ENCODE data around the gene LIM2.
"Not testable (repeated sequence)": the region's sequence is repeated elsewhere in the genome, so short reads cannot be mapped to it uniquely, and the experiment has no call there.

The LIM2 gene, protein sequence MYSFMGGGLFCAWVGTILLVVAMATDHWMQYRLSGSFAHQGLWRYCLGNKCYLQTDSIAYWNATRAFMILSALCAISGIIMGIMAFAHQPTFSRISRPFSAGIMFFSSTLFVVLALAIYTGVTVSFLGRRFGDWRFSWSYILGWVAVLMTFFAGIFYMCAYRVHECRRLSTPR

GRCh38 chr19:51387924-51388389, at the start of gene LIM2:
LIM2 (minus strand) TSS chr19:51387974; CDS start chr19:51387443, 531 bp downstream.
- DNase-seq (ENCODE audit: low read depth in 3 of 3), result no peak

GRCh38 chr19:51434456-51434855, 46.7 kb upstream of the LIM2 start:
- no peak for DNase-seq (ENCODE audit: low read depth in 3 of 3)

DNA sequence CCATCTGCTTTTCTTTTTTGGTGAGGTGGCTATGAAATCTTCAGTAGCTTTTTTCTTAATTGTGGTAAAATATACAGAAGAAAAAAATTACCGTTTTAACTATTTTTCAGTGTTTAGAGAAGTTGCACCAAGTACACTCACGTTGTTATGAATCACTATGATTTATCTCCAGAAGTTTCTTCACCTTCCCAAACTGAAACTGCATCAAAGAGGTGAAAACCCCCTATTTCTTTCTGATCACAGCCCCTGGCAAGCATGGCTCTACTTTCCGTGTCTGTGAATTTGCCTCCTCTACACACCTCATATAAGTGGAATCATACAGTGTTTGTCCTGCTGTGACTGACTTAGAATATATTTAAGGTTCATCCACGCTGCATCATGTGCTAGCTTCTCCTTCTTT, 45.3 kb upstream of the LIM2 start:
- no peak for DNase-seq (ENCODE audit: low read depth in 3 of 3)

DNA sequence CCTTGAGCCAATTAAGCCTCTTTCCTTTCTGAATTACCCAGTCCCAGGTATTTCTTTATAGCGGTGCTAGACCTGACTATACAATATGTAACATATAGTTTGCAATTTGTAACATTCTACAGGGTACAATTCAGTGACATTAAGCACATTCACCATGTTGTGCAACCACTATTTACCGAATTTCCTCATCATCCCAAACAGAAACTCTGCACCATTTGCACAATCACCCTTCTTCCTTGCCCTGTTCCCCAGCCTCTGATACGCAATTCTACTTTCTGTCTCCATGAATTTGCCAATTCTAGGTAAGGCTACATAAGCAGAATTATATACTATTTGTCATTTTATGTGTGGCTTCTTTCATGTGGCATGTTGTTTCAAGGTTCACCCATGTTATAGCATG, 43.4 kb upstream of the LIM2 start:
- DNase-seq (ENCODE audit: low read depth in 3 of 3), result no peak

DNA sequence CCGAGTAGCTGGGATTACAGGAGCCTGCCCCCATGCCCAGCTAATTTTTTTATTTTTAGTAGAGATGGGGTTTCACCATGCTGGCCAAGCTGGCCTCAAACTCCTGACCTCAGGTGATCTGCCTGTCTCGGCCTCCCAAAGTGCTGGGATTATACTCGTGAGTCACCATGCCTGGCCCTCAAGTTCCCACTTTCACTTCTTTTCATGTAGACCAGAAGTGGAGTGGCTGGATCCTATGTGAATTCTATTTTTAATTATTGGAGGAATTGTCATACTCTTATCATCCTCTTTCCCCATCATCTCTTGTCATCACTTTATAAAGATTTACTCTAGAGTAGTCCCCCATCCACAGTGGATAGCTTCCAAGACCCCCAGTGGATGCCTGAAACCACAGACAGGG, 42.4 kb upstream of the LIM2 start:
- DNase-seq (ENCODE audit: low read depth in 3 of 3), result no peak

- DNase-seq (ENCODE audit: low read depth in 3 of 3), result no peak
Measured at GRCh38 chr19:51427201-51427600, 39.4 kb upstream of the LIM2 start.

- DNase-seq (ENCODE audit: low read depth in 3 of 3), result peak; percentile 73 to 92 (median 92)
Measured at GRCh38 chr19:51422053-51422448, 34.3 kb upstream of the LIM2 start.

- no peak for DNase-seq (ENCODE audit: low read depth in 3 of 3)
Measured at GRCh38 chr19:51421229-51422052, 33.7 kb upstream of the LIM2 start.

DNA sequence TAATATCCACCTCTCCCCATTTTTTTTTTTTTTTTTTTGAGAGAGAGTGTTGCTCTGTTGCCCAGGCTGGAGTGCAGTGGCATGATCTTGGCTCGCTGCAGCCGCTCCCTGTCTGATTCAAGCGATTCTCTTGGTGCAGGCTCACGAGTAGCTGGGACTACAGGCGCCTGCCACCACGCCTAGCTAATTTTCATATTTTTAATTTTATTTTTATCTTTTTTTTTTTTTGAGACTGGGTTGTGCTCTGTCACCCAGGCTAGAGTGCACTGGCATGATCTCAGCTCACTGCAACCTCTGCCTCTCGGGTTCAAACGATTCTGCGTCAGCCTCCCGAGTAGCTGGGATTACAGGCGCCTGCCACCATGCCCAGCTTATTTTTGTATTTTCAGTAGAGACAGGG, 32.7 kb upstream of the LIM2 start:
- not testable (repeated sequence) for DNase-seq (ENCODE audit: low read depth in 3 of 3)

DNA sequence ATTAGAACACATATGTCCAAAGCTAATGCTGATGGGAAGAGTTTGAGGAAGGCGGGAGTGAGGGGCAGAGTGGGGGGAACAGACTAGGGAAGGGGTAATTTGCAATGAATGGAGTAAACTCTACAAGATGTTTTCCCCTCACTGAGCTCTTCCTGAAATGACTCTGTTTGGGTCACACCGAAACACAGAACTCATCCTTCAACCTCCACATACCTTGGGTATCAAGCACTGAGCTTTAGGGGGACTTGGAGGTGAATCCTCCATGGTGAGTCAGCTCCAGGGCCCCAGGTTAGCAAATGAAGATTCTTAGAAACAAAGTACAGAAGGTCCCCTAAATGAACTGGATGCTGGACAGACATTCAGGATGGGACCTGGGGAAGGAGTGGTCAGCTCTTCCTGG, 30.9 kb upstream of the LIM2 start:
- DNase-seq (ENCODE audit: low read depth in 3 of 3), result no peak

DNA sequence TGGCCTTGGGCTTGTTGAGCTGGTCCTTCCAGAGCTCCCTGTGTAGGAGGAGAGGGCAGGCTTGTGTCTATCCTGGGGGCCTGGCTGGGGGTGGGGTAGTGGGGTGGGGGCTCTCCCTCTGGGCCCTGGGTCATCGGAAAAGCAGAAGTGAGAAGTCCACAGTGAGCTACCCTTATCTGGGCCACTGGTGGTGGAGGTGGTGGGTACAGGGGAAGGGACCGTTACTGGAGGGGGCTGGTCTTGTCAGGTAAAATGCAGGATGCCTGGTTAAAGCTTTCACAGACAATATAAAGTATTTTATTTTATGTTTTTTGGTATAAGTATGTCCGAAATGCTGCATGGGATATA, 30.0 kb upstream of the LIM2 start:
- no peak for DNase-seq (ENCODE audit: low read depth in 3 of 3)

DNA sequence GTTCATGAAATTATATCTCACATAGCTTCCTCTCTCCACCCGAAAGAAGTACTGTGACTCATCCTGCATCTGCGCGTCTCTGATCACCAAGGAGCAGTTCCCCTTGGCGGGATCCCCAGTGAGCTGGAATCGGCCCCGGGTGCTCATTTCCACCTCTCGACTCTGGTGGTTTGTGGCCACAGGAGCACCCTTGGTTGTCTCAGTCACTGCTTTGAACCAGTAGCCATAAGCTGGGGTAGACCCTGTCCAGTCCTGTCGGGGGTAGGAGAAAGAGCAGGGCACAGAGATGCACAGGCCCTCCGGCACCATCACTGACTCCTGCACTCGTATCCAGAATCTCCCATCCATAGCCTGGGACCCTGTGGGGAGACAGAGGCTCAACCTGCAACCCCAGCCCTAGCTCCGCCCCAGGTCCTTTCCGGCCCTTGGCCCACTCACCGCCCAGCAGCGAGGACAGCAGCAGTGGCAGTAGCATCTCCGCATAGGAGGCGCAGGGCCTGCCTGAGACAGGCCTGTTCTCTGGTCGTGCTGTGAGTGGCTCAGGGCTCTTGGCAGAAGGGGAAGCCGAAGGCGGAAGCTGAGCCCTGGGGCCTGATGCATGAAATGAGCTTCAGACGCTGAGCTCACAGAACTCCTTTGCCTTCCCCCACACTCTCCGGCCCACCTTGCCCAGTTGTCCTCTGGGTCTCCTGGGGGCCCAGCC, 29.5 kb upstream of the LIM2 start, which contains the start of gene SIGLEC10:
SIGLEC10 (minus strand) TSS at position 536 of the 703 bp plus-strand sequence; CDS start at position 475, 61 bp downstream.
- DNase-seq (ENCODE audit: low read depth in 3 of 3), result peak in 1 of 3 donors; percentile 34

- DNase-seq (ENCODE audit: low read depth in 3 of 3), result not testable (repeated sequence)
Measured at GRCh38 chr19:51416422-51416821, 28.6 kb upstream of the LIM2 start.

- DNase-seq (ENCODE audit: low read depth in 3 of 3), result no peak
Measured at GRCh38 chr19:51415187-51415586, 27.4 kb upstream of the LIM2 start.

DNA sequence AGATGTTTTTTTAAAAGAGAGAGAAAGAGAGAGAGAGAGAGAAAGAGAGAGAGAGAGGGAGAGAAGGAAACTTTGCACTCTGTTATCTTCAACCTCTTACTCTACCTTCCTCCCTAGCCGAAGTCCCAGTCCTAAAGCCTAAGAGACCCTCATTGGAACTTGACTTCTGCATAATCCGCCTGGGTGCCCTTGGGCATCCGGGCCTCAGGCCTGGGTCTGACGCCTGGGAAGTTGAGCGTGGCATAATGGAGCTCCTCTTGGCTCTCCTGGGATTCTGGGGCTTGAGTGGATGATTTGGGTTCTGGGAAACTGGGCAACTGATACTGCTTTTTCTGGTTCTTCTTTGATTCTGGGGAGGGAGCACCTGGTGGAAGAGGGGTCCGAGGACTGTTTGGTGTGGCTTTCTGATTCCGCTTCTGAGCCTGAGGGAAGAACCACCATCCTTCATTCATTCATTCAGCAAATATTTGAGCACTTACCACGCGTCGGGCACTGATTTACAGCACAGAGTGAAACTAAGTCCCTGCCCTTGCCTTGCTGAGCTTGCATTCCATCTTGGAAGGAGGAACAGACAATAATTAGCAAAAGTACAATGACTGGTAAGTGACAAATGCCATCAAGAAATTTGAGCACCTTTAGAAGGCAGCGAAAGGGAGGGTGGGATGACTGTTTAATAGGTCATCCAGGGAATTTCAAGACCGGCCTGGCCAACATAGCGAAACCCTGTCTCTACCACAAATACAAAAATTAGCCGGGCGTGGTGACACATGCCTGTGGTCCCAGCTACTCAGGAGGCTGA, 23.4 kb upstream of the LIM2 start:
- DNase-seq (ENCODE audit: low read depth in 3 of 3), result no peak

DNA sequence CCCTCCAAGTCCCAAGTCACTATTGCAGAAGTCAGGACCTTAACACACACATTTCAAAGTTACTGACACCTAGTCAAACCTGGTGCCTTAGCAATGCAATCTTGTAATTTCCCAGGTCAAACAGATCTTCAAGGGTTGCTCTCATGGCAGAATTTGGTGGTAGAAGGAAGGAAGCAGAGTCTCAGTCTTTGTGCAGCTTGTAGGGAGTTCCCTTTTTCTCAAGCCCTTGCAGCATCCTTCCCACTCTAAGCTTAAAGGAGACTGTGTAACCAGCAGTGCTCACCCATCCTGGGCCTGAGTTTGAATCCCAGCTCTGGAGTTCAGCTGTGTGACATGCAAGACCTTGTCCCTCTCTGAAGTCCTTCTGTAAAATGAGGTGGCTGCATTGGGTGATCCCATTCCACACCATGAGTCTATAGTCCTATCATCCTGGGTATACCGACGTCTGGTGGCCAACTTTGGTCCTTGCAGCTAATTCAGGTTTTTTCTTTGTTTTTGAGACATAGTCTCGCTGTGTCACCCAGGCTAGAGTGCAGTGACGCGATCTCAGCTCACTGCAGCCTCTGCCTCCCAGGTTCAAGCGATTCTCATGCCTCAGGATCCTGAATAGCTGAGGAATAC, 19.8 kb upstream of the LIM2 start:
- DNase-seq (ENCODE audit: low read depth in 3 of 3), result no peak

GRCh38 chr19:51402117-51402516, 14.3 kb upstream of the LIM2 start:
- no peak for DNase-seq (ENCODE audit: low read depth in 3 of 3)

GRCh38 chr19:51399936-51400335, 12.2 kb upstream of the LIM2 start:
- not testable (repeated sequence) for DNase-seq (ENCODE audit: low read depth in 3 of 3)

GRCh38 chr19:51399231-51399630, 11.5 kb upstream of the LIM2 start:
- DNase-seq (ENCODE audit: low read depth in 3 of 3), result no peak

DNA sequence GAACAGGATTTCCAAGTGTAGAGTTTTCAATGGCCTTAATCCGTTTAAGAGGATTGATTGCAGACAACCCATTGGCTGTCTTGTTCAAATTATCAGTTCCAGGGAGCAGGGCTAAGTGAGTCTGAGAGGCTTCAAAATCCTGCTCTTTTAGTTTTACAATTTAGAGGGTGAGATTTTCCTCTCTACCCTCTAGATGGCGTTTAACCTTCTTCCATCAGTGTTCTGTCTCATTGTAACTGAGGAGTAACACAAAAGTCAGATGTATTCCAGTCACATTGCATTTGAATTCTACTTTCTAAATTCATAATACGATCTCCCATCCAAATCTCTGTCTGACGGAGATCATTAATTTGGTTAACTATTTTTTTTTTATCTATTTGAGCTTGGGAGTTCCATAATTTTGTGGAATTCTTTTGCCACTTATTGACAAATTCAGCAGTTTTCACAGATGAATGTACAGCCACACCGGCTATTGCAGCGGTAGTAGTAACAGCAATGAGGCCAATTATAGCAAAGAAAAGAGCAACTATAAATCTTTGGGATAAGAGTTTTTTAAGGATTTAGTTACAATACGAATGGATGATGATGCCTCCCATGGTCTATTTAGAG, 10.4 kb upstream of the LIM2 start:
- no peak for DNase-seq (ENCODE audit: low read depth in 3 of 3)

DNA sequence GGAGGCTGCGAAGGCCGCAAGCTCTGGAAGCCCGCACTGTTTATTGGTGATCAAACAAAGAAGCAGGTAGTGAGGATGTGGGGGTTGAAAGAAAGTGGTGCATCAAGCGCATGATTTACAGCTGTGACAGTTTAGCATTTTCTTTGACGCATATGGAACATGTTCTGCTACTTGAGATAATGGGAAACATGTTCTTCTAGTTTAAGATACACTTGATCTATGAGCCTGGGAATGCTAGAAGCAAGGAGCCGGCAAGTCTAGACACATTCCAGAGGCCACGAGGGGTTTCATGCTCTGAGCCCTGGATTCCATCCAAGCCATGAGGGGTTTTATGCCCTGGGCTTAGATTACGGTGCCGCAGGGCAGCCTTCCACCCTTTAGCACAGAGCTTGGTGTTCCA, 9.7 kb upstream of the LIM2 start:
- DNase-seq (ENCODE audit: low read depth in 3 of 3), result not testable (repeated sequence)
